Liver (tissue), 9 donors: Measurements from ENCODE around the gene THY1. TPM values are rescaled to one million over a fixed set of nuclear protein-coding genes. Genes with fewer than 3 reads are reported as not detected.

Experiments used
- DNase-seq: peaks from one replicate; pipeline ENCODE4 v3.0.0-alpha.2; 2017; ENCODE audit warnings: low spot score
- H3K27ac ChIP-seq, 2 donors: one replicate each; pipeline ENCODE4 v1.7.0; 2013; ENCODE audit warnings: inconsistent platforms in 2 of 2, low read length in 2 of 2, control low read depth in 1 of 2, low read depth in 1 of 2, mild to moderate bottlenecking in 1 of 2
- H3K27me3 ChIP-seq, 4 donors: one replicate each; pipeline versions ENCODE4 v1.6.1 to v1.7.0; 2013; ENCODE audit warnings: low read length in 3 of 4, inconsistent platforms in 1 of 4, mild to moderate bottlenecking in 1 of 4, moderate library complexity in 1 of 4; ENCODE audit not compliant: control insufficient read depth in 4 of 4, insufficient read depth in 4 of 4
- H3K36me3 ChIP-seq, 4 donors: one replicate each; pipeline versions ENCODE4 v1.6.1 to v1.7.0; 2013; ENCODE audit warnings: low read length in 3 of 4, mild to moderate bottlenecking in 3 of 4, low read depth in 1 of 4, moderate library complexity in 1 of 4; ENCODE audit not compliant: control insufficient read depth in 4 of 4, insufficient read depth in 3 of 4
- H3K4me1 ChIP-seq, 4 donors: one replicate each; pipeline versions ENCODE4 v1.6.1 to v1.7.0; 2013; ENCODE audit warnings: low read length in 3 of 4, mild to moderate bottlenecking in 3 of 4, moderate library complexity in 1 of 4; ENCODE audit not compliant: control insufficient read depth in 4 of 4, insufficient read depth in 4 of 4
- H3K4me3 ChIP-seq, 3 donors: one replicate each; pipeline versions ENCODE4 v1.6.1 to v1.7.0; 2013; ENCODE audit warnings: low read length in 3 of 3, control low read depth in 1 of 3, low read depth in 1 of 3, mild to moderate bottlenecking in 1 of 3
- H3K9ac ChIP-seq, 2 donors: one replicate each; pipeline ENCODE4 v1.7.0; 2013; ENCODE audit warnings: low read length in 2 of 2, mild to moderate bottlenecking in 2 of 2, moderate library complexity in 2 of 2, control low read depth in 1 of 2, low read depth in 1 of 2
- H3K9me3 ChIP-seq, 4 donors: one replicate each; pipeline versions ENCODE4 v1.6.1 to v1.7.0; 2013; ENCODE audit warnings: low read length in 3 of 4; ENCODE audit not compliant: control insufficient read depth in 4 of 4
- ATF3 ChIP-seq: IDR thresholded peaks from 2 replicates; pipeline ENCODE4 v1.6.1; 2016; ENCODE audit warnings: antibody characterized with exemption
- EGR1 ChIP-seq, 2 donors: IDR thresholded peaks; 2 replicates each; pipeline ENCODE4 v1.6.1; 2016 to 2018; ENCODE audit warnings: antibody characterized with exemption in 2 of 2, low read depth in 2 of 2
- FOXA1 ChIP-seq: IDR thresholded peaks from 2 replicates; pipeline ENCODE4 v1.6.1; 2016; ENCODE audit warnings: antibody characterized with exemption
- FOXA2 ChIP-seq: IDR thresholded peaks from 2 replicates; pipeline ENCODE4 v1.6.1; 2016; ENCODE audit warnings: antibody characterized with exemption
- GABPA ChIP-seq, 2 donors: IDR thresholded peaks in 1 of 2; conservative IDR thresholded peaks in 1 of 2; 2 replicates each; pipeline ENCODE4 v1.6.1; 2016; ENCODE audit warnings: antibody characterized with exemption in 2 of 2, mild to moderate bottlenecking in 1 of 2, moderate library complexity in 1 of 2
- HNF4A ChIP-seq, 2 donors: conservative IDR thresholded peaks; 2 replicates each; pipeline ENCODE4 v1.6.1; 2016; ENCODE audit warnings: antibody characterized with exemption in 2 of 2, mild to moderate bottlenecking in 2 of 2
- HNF4G ChIP-seq: IDR thresholded peaks from 2 replicates; pipeline ENCODE4 v1.6.1; 2016; ENCODE audit warnings: antibody characterized with exemption
- JUND ChIP-seq, 2 donors: IDR thresholded peaks; 2 replicates each; pipeline ENCODE4 v1.6.1; 2016; ENCODE audit warnings: antibody characterized with exemption in 2 of 2
- MAX ChIP-seq: IDR thresholded peaks from 2 replicates; pipeline ENCODE4 v1.6.1; 2016; ENCODE audit warnings: antibody characterized with exemption
- NR2F2 ChIP-seq: IDR thresholded peaks from 2 replicates; pipeline ENCODE4 v1.6.1; 2016; ENCODE audit warnings: antibody characterized with exemption
- RAD21 ChIP-seq, 2 donors: IDR thresholded peaks; 2 replicates each; pipeline ENCODE4 v1.6.1; 2016; ENCODE audit warnings: antibody characterized with exemption in 2 of 2, mild to moderate bottlenecking in 2 of 2
- REST ChIP-seq: IDR thresholded peaks from 2 replicates; pipeline ENCODE4 v1.6.1; 2016; ENCODE audit warnings: antibody characterized with exemption, mild to moderate bottlenecking
- RXRA ChIP-seq, 2 donors: IDR thresholded peaks; 2 replicates each; pipeline ENCODE4 v1.6.1; 2017 to 2018; ENCODE audit warnings: antibody characterized with exemption in 2 of 2, mild to moderate bottlenecking in 1 of 2
- TAF1 ChIP-seq: conservative IDR thresholded peaks from 2 replicates; pipeline ENCODE4 v1.6.1; 2016; ENCODE audit warnings: antibody characterized with exemption, mild to moderate bottlenecking
- YY1 ChIP-seq: IDR thresholded peaks from 2 replicates; pipeline ENCODE4 v1.6.1; 2016; ENCODE audit warnings: antibody characterized with exemption, mild to moderate bottlenecking
- ZBTB33 ChIP-seq: IDR thresholded peaks from 2 replicates; pipeline ENCODE4 v1.6.1; 2016; ENCODE audit warnings: antibody characterized with exemption
- WGBS: extraction: QIAGEN DNeasy Blood & Tissue Kit; methylation state at CpG from one replicate; pipeline ENCODE4 v1.1.7; 2013; 5-methylcytosine and 5-hydroxymethylcytosine counted together
- polyA plus RNA-seq, 2 donors: library from polyadenylated mRNA; stranded (reverse) in 1 of 2; unstranded in 1 of 2; fragments of 200-250 nt in 1 of 2; fragments of >200 nt in 1 of 2; fragmentation: Nextera tagmentation in 1 of 2; extraction: Ambion mirVana in 1 of 2; gene quantifications; one replicate each; pipeline versions ENCODE4 v1.2.1 to v1.2.3, GENCODE V29; 2013 to 2015
- total RNA-seq, 2 donors: library from RNA; depleted of rRNA; stranded (reverse); fragments of >200 nt; gene quantifications; one replicate each; pipeline ENCODE4 v1.2.3, GENCODE V29; 2014
- TF ChIP-seq, protein P1 (sequence below): fragments of 150-350 bp; IDR thresholded peaks from 2 replicates; pipeline ENCODE4 v1.5.1; 2017; ENCODE audit warnings: improper control_type of control experiment, low read depth, low read length; ENCODE audit not compliant: missing input control
- donor health status: healthy.
- donor health status: healthy.
- donor health status: healthy.
- donor health status: healthy.
- donor health status: healthy.

The THY1 gene
- total and polyA plus RNA-seq, 4 donors, result 0.51 to 5.1 (median 1.1) TPM

DNA sequence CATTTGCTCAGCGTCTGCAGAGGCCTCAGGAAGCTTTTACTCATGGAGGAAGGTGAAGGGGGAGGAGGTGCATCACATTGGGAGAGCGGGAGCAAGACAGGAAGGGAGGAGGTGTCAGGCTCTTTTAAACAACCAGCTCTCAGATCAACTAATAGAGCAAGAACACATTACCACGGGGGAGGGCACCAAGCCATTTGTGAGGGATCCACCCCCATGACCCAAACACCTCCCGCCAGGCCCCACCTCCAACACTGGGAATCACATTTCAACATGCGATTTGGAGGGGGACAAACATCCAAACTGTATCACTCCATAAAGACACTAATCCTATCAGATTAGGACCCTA, 18.9 kb upstream of the THY1 start:
- H3K27ac ChIP-seq, result no peak overlapping the region
- no peaks in the 10 kb centered on the region for H3K27me3 ChIP-seq
- DNase-seq, result no peak
- H3K36me3 ChIP-seq, result no peaks in the 10 kb centered on the region
- no peak overlapping the region for H3K4me3 ChIP-seq
- H3K4me1 ChIP-seq, result no peaks in the 10 kb centered on the region
- no peak overlapping the region for H3K9ac ChIP-seq
- no peaks in the 10 kb centered on the region for H3K9me3 ChIP-seq
- WGBS, result 78% methylated on average over 5 of the region's 5 CpGs
- TF ChIP-seq MAX (no peak), NR2F2 (no peak), REST (no peak), EGR1 (IDR thresholded peaks at IDR 0.05; ENCODE audit: low read depth in 2 of 2) (no peak), GABPA (IDR thresholded peaks at IDR 0.05 in 1 of 2, conservative IDR thresholded peaks at IDR 0.05 in 1 of 2) (no peak), ATF3 (no peak), JUND (IDR thresholded peaks at IDR 0.05) (no peak), YY1 (no peak), ZBTB33 (no peak), FOXA1 (no peak), FOXA2 (no peak), RAD21 (IDR thresholded peaks at IDR 0.05) (no peak), HNF4G (no peak), HNF4A (conservative IDR thresholded peaks at IDR 0.05) (no peak)
- TF ChIP-seq, protein P1, sequence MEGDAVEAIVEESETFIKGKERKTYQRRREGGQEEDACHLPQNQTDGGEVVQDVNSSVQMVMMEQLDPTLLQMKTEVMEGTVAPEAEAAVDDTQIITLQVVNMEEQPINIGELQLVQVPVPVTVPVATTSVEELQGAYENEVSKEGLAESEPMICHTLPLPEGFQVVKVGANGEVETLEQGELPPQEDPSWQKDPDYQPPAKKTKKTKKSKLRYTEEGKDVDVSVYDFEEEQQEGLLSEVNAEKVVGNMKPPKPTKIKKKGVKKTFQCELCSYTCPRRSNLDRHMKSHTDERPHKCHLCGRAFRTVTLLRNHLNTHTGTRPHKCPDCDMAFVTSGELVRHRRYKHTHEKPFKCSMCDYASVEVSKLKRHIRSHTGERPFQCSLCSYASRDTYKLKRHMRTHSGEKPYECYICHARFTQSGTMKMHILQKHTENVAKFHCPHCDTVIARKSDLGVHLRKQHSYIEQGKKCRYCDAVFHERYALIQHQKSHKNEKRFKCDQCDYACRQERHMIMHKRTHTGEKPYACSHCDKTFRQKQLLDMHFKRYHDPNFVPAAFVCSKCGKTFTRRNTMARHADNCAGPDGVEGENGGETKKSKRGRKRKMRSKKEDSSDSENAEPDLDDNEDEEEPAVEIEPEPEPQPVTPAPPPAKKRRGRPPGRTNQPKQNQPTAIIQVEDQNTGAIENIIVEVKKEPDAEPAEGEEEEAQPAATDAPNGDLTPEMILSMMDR, result no peak

GRCh38 chr11:119438599-119438998, 15.6 kb upstream of the THY1 start:
- DNase-seq, result no peak
- no peaks in the 10 kb centered on the region for H3K9me3 ChIP-seq
- WGBS, result 60% methylated on average over 5 of the region's 5 CpGs
- TF ChIP-seq ZBTB33 (no peak), YY1 (no peak), FOXA1 (no peak), TAF1 (no peak), NR2F2 (no peak), EGR1 (IDR thresholded peaks at IDR 0.05; ENCODE audit: low read depth in 2 of 2) (no peak), HNF4A (conservative IDR thresholded peaks at IDR 0.05) (no peak), RXRA (IDR thresholded peaks at IDR 0.05) (no peak), MAX (no peak), REST (no peak), GABPA (IDR thresholded peaks at IDR 0.05 in 1 of 2, conservative IDR thresholded peaks at IDR 0.05 in 1 of 2) (no peak)
- H3K36me3 ChIP-seq, result no peaks in the 10 kb centered on the region
- no peaks in the 10 kb centered on the region for H3K27me3 ChIP-seq
- H3K27ac ChIP-seq, result no peak overlapping the region
- H3K9ac ChIP-seq, result no peak overlapping the region
- H3K4me3 ChIP-seq, result no peak overlapping the region
- H3K4me1 ChIP-seq, result no peaks in the 10 kb centered on the region
